NCI-H460 (cell line): ENCODE measurements around the gene LEKR1. TPM values are rescaled to one million over a fixed set of nuclear protein-coding genes. Genes with fewer than 3 reads are reported as not detected.

Experiments
- DNase-seq: peaks from one replicate; pipeline ENCODE4 v3.0.0-alpha.2; 2016; ENCODE audit warnings: low read depth; ENCODE audit errors: extremely low read depth
- small RNA-seq, 2 experiments: library from RNA; depleted of rRNA; stranded (forward); fragments of <200 nt; gene quantifications; one replicate each; pipeline ENCODE3, GENCODE V24; 2014
- total RNA-seq: library from RNA; depleted of rRNA; stranded (reverse); fragments of >200 nt; shearing (Covaris generic); gene quantifications from 2 replicates; pipeline ENCODE4 v1.2.3, GENCODE V29; 2014; rRNA removed

The LEKR1 gene
- total RNA-seq, 1 experiment from 2014 or later: 0.45 TPM

DNA sequence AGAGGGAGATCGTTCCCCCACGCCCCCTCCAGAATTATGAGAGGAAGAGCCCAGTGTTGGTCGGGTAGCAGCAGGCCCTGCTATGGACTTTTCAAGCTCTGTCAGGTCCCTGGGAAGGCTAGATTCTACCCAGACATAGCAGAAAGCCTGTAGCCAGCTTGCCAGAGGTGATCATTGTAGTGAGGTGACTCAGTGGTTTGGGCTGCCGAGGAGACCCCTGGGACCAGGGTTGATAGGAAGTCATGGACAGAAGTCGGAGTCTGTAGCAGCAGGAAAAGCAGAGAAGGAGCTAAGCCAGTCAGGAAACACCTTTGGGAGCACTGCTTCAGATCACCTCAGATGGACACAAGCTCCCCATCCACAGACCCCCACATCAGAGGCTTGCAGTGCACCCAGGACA lies 266.1 kb downstream of the LEKR1 start:
- DNase-seq: no peak

DNA sequence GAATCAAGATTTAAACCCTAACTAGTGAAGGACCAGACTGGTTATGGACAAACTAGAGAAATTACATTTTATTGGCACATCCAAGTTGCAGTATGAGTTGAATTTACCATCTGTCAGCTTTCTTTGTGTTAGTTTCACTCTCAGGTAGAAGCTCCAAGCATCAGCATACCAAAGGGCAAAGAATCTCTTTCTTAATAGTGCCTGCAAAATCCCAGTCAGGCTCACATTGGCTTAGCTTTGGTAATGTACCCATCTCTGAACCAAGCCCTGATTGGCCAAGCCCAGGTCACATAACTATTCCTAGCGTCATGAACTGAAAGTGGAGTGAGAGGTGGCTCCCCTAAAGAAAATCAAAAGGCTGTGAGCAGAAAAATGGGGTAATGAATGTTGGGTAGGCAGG lies 266.9 kb downstream of the LEKR1 start:
- no peak for DNase-seq

DNA sequence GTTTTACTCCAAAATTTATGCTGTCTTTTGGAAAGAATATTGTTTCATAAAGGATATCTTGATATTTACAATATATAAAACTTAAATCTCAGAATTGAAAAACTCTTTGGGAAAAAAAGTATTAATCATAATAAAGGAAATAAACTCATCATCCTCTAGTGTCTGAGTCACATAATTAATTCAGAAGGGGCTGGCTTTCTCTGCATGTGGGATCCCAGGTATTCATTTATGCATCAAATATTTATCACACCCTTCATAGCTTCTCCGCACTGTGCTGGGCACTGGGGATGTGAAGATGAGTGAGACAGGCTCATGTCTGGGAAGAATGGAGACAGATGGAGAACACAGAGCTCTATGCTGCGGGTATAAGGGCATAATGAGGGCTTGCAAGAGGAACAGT lies 268.1 kb downstream of the LEKR1 start:
- DNase-seq: no peak

DNA sequence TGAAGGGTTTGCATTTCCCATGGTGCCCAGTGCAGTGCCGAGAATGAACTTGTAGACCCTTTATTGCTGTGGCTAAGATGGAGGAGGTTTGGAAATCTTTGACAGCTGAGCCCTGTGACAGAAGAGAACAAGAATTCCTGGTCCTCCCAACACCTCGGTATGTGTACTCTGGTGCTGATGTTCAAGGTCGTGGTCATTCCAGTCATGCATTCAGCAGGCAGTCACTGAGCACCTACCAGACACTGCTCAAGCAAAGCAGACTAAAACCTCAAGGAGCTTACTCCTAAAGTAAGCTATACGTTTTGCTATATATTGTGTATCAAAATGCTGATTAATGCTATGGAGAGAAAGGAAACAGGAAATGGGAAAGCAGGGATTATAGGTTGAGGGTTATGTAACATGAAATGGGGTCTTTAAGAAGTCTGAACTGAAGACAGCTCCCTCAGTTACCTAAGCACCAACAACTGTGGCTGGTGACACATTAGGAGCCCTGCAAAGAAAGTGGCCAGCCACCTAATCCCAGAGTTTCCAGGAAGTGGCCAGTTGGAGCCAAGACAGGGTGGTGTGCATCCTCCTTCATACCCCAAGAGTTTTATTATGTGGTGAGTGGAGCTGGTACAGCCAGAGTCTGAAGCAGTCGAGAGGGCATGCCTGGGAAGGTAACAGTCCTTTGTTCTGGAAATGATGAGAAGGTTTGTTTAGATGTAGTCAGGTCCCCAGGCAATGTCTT lies 268.8 kb downstream of the LEKR1 start:
- DNase-seq: no peak

Small RNAs within 50 kb of the gene (small RNA-seq; reads per million reads assigned to genes)
- gene KLF3P2: 0 reads per million in 2 experiments

Other genes starting within 250 kb of the LEKR1 start
- gene TIPARP, start 151.8 kb upstream of the LEKR1 start, total RNA-seq: 10.9 and 12.3 TPM in 2 replicates